Activated CD4-positive, alpha-beta T cell treated with anti-CD3 and anti-CD28 coated beads, Interleukin-2, amount 10 ng/mL, durations not matched to agents 7 days and 5 days (primary cell): ENCODE results near the gene LMBR1. TPM values are rescaled to one million over a fixed set of nuclear protein-coding genes. Genes with fewer than 3 reads are reported as not detected.
"Not testable (repeated sequence)": the region's sequence is repeated elsewhere in the genome, so short reads cannot be mapped to it uniquely, and the experiment has no call there.

Source experiments
- CTCF ChIA-PET: fragments of 350-600 bp; sonication (Branson Sonifier 250); formaldehyde crosslinking; loops from one replicate; lab custom pipeline; 2021; ENCODE audit warnings: antibody characterized with exemption; lab: Charles Lee
- POLR2A ChIA-PET: fragments of 350-600 bp; sonication (Branson Sonifier 250); formaldehyde crosslinking; loops from one replicate; lab custom pipeline; 2021; ENCODE audit warnings: antibody characterized with exemption; lab: Charles Lee
- DNase-seq: peaks from one replicate; pipeline ENCODE4 v3.0.0-alpha.2; 2020
- H3K27ac Mint-ChIP-seq: one replicate; pipeline ENCODE4 v1.8.0; 2021; ENCODE audit warnings: mild to moderate bottlenecking, moderate library complexity, mixed read lengths
- H3K27me3 Mint-ChIP-seq: one replicate; pipeline ENCODE4 v1.8.0; 2021; ENCODE audit warnings: mixed read lengths
- H3K36me3 Mint-ChIP-seq: one replicate; pipeline ENCODE4 v1.8.0; 2021; ENCODE audit warnings: low read depth, mixed read lengths
- H3K4me1 Mint-ChIP-seq: one replicate; pipeline ENCODE4 v1.8.0; 2021; ENCODE audit warnings: mixed read lengths
- H3K4me3 Mint-ChIP-seq: one replicate; pipeline ENCODE4 v1.8.0; 2021; ENCODE audit warnings: mild to moderate bottlenecking, moderate library complexity, mixed read lengths
- H3K9me3 Mint-ChIP-seq: one replicate; pipeline ENCODE4 v1.8.0; 2021; ENCODE audit warnings: mixed read lengths
- total RNA-seq, 2 experiments: library from RNA; stranded (reverse); gene quantifications; one replicate each; pipeline ENCODE4 v1.2.3, GENCODE V29; 2021

Gene LMBR1
- total RNA-seq, 2 experiments from 2014 or later = 38.8 to 43.5 TPM

DNA sequence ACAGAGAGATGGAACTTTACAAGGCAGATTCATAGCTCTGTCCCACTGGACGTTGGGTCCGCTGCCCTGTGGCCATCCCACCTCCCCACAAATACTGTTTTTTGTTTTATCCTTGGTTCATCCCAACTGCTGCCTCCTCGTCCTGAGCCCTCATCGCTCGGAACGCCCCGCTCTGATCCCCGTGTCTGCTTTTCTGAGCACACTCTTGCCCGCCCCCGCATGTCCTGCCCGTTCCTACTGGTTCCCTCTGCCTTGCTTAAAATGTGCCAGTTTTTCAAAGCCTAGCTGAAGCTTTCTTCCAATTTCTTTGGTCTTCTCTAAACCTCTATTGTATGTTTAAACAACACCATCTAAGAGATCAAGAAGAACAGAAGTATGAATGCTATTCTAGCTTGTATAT, 233.0 kb downstream of the LMBR1 start:
- POLR2A ChIA-PET = no interaction called here
- no peaks in the 10 kb centered on the region for H3K9me3 Mint-ChIP-seq

DNA sequence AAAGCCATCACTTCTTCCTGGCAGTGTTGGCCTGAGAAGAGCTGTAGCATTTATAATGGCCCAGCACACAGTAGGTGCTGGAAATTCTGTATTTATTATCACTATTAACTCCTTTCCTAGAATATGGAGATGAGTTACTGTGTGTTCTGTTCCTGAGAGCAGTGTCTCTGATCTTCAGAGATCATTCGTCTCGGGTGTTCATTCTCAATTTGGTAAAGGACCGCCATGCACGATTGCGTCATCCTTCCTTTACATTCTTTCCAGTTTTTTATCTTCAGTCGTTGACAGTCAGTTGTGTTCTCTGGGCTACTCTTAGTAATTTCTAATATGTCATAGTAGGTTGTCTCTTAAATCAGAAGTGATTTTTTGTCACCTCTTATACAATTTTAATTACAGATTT, 233.8 kb downstream of the LMBR1 start:
- H3K27me3 Mint-ChIP-seq = peaks cover 9% of the 10 kb centered on the region
- POLR2A ChIA-PET = no interaction called here
- no peaks in the 10 kb centered on the region for H3K4me1 Mint-ChIP-seq
- no peak for DNase-seq
- H3K9me3 Mint-ChIP-seq = no peaks in the 10 kb centered on the region
- no peak overlapping the region for H3K27ac Mint-ChIP-seq
- no peak overlapping the region for H3K4me3 Mint-ChIP-seq
- CTCF ChIA-PET = no interaction called here
- no peaks in the 10 kb centered on the region for H3K36me3 Mint-ChIP-seq

More for the DNA sequence above, 233.0 kb downstream of the LMBR1 start:
- Mint-ChIP-seq H3K4me1 (no peaks in the 10 kb centered on the region), H3K27me3 (peaks cover 9% of the 10 kb centered on the region), H3K27ac (no peak overlapping the region), H3K4me3 (no peak overlapping the region), H3K36me3 (no peaks in the 10 kb centered on the region)
- CTCF ChIA-PET = no interaction called here
- no peak for DNase-seq

- no peaks in the 10 kb centered on the region for H3K36me3 Mint-ChIP-seq
- ChIA-PET POLR2A (no interaction called here), CTCF (no interaction called here)
- DNase-seq = no peak
- no peaks in the 10 kb centered on the region for H3K4me1 Mint-ChIP-seq
- H3K4me3 Mint-ChIP-seq = no peak overlapping the region
- no peaks in the 10 kb centered on the region for H3K9me3 Mint-ChIP-seq
- no peak overlapping the region for H3K27ac Mint-ChIP-seq
- peaks cover 9% of the 10 kb centered on the region for H3K27me3 Mint-ChIP-seq
Measured at GRCh38 chr7:156657681-156658080, 235.3 kb downstream of the LMBR1 start.

DNA sequence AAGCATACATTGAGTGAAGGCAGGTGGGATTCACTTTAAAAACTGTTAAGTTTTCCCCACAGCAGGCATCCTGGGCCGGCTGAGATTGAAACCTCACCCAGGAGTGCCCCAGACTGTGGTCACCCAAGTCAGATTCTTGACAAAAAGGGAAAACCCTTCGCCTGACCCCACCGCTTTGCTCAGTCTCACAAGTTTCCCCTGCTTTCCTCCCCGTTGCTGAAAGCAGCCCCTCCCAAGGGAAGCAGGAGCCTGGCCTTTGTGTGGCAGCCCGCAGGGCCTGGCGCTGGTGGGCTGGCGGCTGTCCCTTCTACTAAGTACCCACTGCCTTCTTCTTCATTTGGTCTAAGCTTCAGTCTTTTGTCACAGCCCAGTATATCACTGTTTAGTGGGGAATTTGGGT, 236.4 kb downstream of the LMBR1 start:
- ChIA-PET POLR2A (no interaction called here), CTCF (no interaction called here)
- no peak for DNase-seq
- Mint-ChIP-seq H3K9me3 (no peaks in the 10 kb centered on the region), H3K27me3 (peaks cover 13% of the 10 kb centered on the region), H3K4me3 (no peak overlapping the region), H3K36me3 (no peaks in the 10 kb centered on the region), H3K4me1 (no peaks in the 10 kb centered on the region), H3K27ac (no peak overlapping the region)

- Mint-ChIP-seq H3K36me3 (no peaks in the 10 kb centered on the region), H3K9me3 (no peaks in the 10 kb centered on the region), H3K4me1 (no peaks in the 10 kb centered on the region), H3K27me3 (peaks cover 13% of the 10 kb centered on the region), H3K27ac (no peak overlapping the region), H3K4me3 (no peak overlapping the region)
- no peak for DNase-seq
- CTCF ChIA-PET = no interaction called here
- POLR2A ChIA-PET = interaction anchor here (0.8 kb wide), 1 partner anchor 112 kb away, joined by 3 read pairs; no protein-coding TSS in a partner anchor
Measured at GRCh38 chr7:156655983-156656382, 237.0 kb downstream of the LMBR1 start.

DNA sequence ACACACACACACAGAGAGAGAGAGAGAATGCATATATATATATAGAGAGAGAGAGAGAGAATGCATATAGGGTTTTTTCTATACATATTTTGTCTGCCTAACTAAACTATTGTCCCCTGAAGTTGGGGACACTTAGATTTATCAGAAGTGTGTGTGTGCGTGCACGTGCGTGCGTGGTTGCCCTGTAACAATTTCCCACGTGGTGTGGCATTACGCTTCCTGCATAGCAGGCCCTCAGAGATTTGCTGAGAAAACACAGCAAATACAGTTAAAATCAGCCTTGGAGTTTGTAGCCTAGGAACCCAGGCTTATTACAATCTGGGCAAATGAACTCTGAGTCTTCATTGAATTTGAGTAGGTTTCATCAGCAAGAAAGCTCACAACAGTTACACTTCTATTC, 237.7 kb downstream of the LMBR1 start:
- CTCF ChIA-PET = no interaction called here
- H3K27ac Mint-ChIP-seq = no peak overlapping the region
- POLR2A ChIA-PET = interaction anchor here (0.8 kb wide), 1 partner anchor 113 kb away, joined by 3 read pairs; no protein-coding TSS in a partner anchor

DNA sequence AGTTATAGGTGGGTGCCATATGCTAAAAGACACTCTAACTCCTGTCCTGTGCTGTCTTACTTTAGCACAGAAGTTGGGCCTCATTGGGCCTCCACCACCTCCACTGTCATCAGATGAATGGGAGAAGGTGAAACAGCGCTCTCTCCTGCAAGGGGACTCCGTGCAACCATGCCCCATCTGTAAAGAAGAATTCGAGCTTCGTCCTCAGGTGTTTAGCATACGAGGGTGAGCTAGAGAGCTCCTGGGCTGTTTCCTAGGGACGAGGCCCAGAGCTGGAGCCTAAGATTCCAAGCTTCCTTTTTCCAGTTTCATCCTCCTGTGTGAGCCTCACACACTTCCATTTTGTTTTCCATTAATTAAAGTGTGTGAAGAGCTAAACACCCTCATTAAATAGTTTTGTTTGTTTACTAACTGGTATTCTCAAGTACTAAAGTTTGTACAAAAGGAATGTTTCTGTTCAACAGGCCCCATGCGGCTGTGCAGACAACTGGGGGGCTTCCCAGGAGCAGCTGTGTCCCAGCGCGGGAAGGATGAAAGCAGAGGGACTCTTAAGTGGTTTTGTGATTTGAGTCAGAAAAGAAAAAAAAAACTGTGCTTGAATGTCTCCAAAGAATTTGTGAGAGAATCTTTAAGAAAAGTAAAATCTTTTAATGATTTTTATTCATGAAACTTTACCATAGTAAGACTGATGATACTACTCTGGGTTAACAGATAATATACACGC, 238.3 kb downstream of the LMBR1 start:
- POLR2A ChIA-PET = no interaction called here
- no peak for DNase-seq
- Mint-ChIP-seq H3K27me3 (peaks cover 17% of the 10 kb centered on the region), H3K4me3 (no peak overlapping the region), H3K4me1 (no peaks in the 10 kb centered on the region), H3K9me3 (no peaks in the 10 kb centered on the region), H3K27ac (no peak overlapping the region), H3K36me3 (no peaks in the 10 kb centered on the region)
- CTCF ChIA-PET = no interaction called here

More for the DNA sequence above, 237.7 kb downstream of the LMBR1 start:
- H3K9me3 Mint-ChIP-seq = no peaks in the 10 kb centered on the region
- no peaks in the 10 kb centered on the region for H3K4me1 Mint-ChIP-seq
- no peak overlapping the region for H3K4me3 Mint-ChIP-seq
- H3K36me3 Mint-ChIP-seq = no peaks in the 10 kb centered on the region
- no peak for DNase-seq
- peaks cover 17% of the 10 kb centered on the region for H3K27me3 Mint-ChIP-seq

GRCh38 chr7:156652886-156653568, 240.0 kb downstream of the LMBR1 start:
- peaks cover 24% of the 10 kb centered on the region for H3K27me3 Mint-ChIP-seq
- H3K4me1 Mint-ChIP-seq = no peaks in the 10 kb centered on the region
- H3K27ac Mint-ChIP-seq = no peak overlapping the region
- no peak overlapping the region for H3K4me3 Mint-ChIP-seq
- H3K9me3 Mint-ChIP-seq = no peaks in the 10 kb centered on the region
- no peak for DNase-seq
- POLR2A ChIA-PET = no interaction called here
- CTCF ChIA-PET = interaction anchor here (1.0 kb wide), 1 partner anchor 29 kb away, joined by 3 read pairs; no protein-coding TSS in a partner anchor
- no peaks in the 10 kb centered on the region for H3K36me3 Mint-ChIP-seq

GRCh38 chr7:156651474-156651873, 241.5 kb downstream of the LMBR1 start:
- H3K9me3 Mint-ChIP-seq = no peaks in the 10 kb centered on the region
- POLR2A ChIA-PET = no interaction called here
- CTCF ChIA-PET = interaction anchor here (1.7 kb wide), 1 partner anchor 10 kb away, joined by 6 read pairs; no protein-coding TSS in a partner anchor
- H3K36me3 Mint-ChIP-seq = no peaks in the 10 kb centered on the region
- no peaks in the 10 kb centered on the region for H3K4me1 Mint-ChIP-seq
- H3K27me3 Mint-ChIP-seq = peaks cover 35% of the 10 kb centered on the region
- H3K4me3 Mint-ChIP-seq = no peak overlapping the region
- no peak overlapping the region for H3K27ac Mint-ChIP-seq
- DNase-seq = no peak

DNA sequence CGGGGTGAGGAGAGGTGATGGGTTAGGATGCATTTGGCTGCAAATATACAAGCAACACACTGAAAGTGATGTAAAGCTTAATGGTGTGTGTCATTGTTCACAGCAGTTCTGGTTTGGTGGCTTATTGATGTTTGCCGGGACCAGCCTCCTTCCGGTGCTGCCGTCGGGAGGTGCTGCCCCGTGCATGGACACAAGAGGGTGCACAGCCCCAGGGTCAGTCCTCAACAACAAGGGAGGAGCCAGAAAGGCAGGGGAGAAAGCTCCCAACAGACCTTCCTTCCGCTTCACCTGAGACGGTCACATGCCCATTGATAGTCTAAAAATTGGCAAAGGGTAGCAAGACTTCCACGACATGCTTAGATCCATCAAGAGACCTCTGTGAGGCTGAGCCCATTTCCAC, 242.9 kb downstream of the LMBR1 start:
- no peaks in the 10 kb centered on the region for H3K9me3 Mint-ChIP-seq
- no peaks in the 10 kb centered on the region for H3K36me3 Mint-ChIP-seq
- H3K27ac Mint-ChIP-seq = no peak overlapping the region
- H3K4me3 Mint-ChIP-seq = no peak overlapping the region
- H3K27me3 Mint-ChIP-seq = peaks cover 46% of the 10 kb centered on the region
- DNase-seq = peak; percentile 16
- CTCF ChIA-PET = no interaction called here
- POLR2A ChIA-PET = no interaction called here
- no peaks in the 10 kb centered on the region for H3K4me1 Mint-ChIP-seq

DNA sequence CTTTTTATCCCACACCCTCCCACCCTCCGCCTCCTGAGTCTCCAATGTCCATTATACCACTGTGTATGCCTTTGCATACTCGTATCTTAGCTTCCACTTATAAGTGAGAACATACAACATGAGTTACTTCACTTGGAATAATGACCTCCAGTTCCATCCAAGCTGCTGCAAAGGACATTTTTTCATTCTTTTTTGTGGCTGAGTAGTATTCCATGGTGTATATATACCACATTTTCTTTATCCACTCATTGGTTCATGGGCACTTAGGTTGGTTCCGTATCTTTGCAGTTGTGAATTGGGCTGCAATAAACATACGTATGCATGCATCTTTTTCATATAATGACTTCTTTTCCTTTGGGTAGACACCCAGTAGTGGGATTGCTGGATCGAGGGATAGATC, 245.7 kb downstream of the LMBR1 start:
- POLR2A ChIA-PET = not testable (repeated sequence)

GRCh38 chr7:156642306-156643045, 250.5 kb downstream of the LMBR1 start:
- H3K4me1 Mint-ChIP-seq = peaks cover 26% of the 10 kb centered on the region
- H3K36me3 Mint-ChIP-seq = peaks cover 6% of the 10 kb centered on the region
- H3K9me3 Mint-ChIP-seq = peaks cover 5% of the 10 kb centered on the region
- CTCF ChIA-PET = interaction anchor here (1.4 to 1.6 kb wide), 2 partner anchors 9 kb away, joined by 3 to 6 read pairs; no protein-coding TSS in a partner anchor
- peak overlapping the region; percentile 25 for H3K4me3 Mint-ChIP-seq
- POLR2A ChIA-PET = no interaction called here
- H3K27me3 Mint-ChIP-seq = peaks cover 36% of the 10 kb centered on the region
- no peak for DNase-seq
- H3K27ac Mint-ChIP-seq = no peak overlapping the region

More for the DNA sequence above, 245.7 kb downstream of the LMBR1 start:
- H3K4me1 Mint-ChIP-seq, H3K27ac Mint-ChIP-seq, H3K9me3 Mint-ChIP-seq, H3K36me3 Mint-ChIP-seq, CTCF ChIA-PET, DNase-seq, H3K4me3 Mint-ChIP-seq: not testable (repeated sequence)
- H3K27me3 Mint-ChIP-seq = peaks cover 55% of the 10 kb centered on the region
